ENCODE data around the gene POU4F3. TPM values are rescaled to one million over a fixed set of nuclear protein-coding genes. Genes with fewer than 3 reads are reported as not detected.

POU4F3 gene
- total RNA-seq, 4 donors from 2014 or later, result 0.30 TPM; not detected in 3

DNA sequence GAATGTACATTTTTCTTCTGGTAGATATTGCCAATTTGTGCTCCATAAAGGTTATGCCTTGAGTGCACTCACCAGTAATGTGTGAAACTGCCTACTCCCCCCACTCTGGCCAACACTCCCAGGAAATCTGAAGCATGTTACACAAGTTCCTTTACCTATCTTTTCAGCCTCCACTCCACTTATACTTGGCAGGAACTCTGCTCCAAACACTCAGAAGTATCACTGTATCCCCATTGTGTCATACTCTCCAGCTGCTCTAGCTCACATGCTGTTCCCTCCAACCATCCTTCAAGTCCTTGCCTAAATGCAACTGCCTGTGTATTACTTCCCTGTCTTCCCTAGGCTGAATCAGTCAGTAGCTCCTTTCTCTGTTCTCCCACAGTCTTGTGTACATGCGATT, 28.3 kb downstream of the POU4F3 start:
- Histone ChIP-seq H3K36me3 (no peaks in the 10 kb centered on the region), H3K4me3 (no peak overlapping the region), H3K9me3 (no peaks in the 10 kb centered on the region), H3K4me1 (no peaks in the 10 kb centered on the region), H3K27me3 (no peaks in the 10 kb centered on the region), H3K27ac (no peak overlapping the region)
- intact Hi-C loops (cut with DNase I; ENCODE audit: low total_unique reads), result no loop called here
- DNase-seq, result no peak
- no peak for TF ChIP-seq POLR2A (IDR thresholded peaks at IDR 0.05)
- TF ChIP-seq, protein P1, sequence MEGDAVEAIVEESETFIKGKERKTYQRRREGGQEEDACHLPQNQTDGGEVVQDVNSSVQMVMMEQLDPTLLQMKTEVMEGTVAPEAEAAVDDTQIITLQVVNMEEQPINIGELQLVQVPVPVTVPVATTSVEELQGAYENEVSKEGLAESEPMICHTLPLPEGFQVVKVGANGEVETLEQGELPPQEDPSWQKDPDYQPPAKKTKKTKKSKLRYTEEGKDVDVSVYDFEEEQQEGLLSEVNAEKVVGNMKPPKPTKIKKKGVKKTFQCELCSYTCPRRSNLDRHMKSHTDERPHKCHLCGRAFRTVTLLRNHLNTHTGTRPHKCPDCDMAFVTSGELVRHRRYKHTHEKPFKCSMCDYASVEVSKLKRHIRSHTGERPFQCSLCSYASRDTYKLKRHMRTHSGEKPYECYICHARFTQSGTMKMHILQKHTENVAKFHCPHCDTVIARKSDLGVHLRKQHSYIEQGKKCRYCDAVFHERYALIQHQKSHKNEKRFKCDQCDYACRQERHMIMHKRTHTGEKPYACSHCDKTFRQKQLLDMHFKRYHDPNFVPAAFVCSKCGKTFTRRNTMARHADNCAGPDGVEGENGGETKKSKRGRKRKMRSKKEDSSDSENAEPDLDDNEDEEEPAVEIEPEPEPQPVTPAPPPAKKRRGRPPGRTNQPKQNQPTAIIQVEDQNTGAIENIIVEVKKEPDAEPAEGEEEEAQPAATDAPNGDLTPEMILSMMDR (IDR thresholded peaks at IDR 0.05), result no peak

GRCh38 chr5:146368137-146368536, 29.5 kb downstream of the POU4F3 start:
- Histone ChIP-seq H3K9me3 (no peaks in the 10 kb centered on the region), H3K27ac (no peak overlapping the region), H3K27me3 (no peaks in the 10 kb centered on the region), H3K36me3 (no peaks in the 10 kb centered on the region), H3K4me1 (no peaks in the 10 kb centered on the region), H3K4me3 (no peak overlapping the region)
- intact Hi-C loops (cut with DNase I; ENCODE audit: low total_unique reads), result no loop called here
- TF ChIP-seq, protein P1 (IDR thresholded peaks at IDR 0.05), result no peak
- TF ChIP-seq POLR2A (IDR thresholded peaks at IDR 0.05), result no peak
- no peak for DNase-seq

DNA sequence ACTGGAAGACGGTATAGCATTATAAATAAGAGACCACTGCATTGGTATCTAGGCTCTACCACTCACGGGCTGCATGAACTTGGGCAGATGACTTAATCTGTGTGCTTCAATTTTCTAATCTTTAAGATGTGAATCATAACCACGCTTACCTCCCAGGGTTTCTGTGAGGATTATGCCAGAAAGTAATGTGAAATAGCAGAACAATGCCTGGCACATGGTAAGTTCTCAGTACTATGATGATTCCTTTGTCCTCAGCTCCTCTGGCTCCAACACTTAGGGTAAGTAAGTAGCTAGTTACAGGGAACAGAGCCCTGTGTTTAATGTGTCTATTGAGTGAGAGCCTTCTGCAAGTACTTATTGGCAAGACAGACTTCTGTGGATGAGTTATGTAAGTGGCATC, 31.1 kb downstream of the POU4F3 start:
- Histone ChIP-seq H3K4me3 (no peak overlapping the region), H3K27me3 (no peaks in the 10 kb centered on the region), H3K4me1 (no peaks in the 10 kb centered on the region), H3K36me3 (no peaks in the 10 kb centered on the region), H3K27ac (no peak overlapping the region), H3K9me3 (no peaks in the 10 kb centered on the region)
- TF ChIP-seq, protein P1 (IDR thresholded peaks at IDR 0.05), result no peak
- no peak for TF ChIP-seq POLR2A (IDR thresholded peaks at IDR 0.05)
- no peak for DNase-seq
- intact Hi-C loops (cut with DNase I; ENCODE audit: low total_unique reads), result no loop called here

DNA sequence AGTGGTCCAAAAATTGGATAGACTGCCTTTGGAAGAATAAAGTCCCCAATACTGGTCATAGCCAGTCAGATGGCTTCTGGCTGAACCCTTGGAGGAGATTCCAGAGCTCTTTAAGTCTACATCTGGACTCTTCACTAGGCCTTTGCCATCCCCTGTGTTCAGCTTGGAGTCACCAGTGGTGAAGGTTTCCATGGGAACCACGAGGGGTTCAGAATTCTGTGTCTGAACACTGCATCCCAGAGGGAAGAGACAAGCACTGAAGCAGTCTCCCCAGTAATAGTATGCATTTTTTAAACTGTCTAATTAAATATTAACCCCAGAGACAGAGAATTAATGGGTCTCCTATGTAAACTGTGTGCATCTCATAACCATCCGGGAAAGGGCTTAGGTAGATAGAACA, 38.2 kb downstream of the POU4F3 start:
- no peaks in the 10 kb centered on the region for H3K27me3 ChIP-seq
- intact Hi-C loops (cut with DNase I; ENCODE audit: low total_unique reads), result no loop called here

GRCh38 chr5:146378986-146379385, 40.3 kb downstream of the POU4F3 start:
- H3K27me3 ChIP-seq, result no peaks in the 10 kb centered on the region
- DNase-seq, result no peak
- TF ChIP-seq, protein P1 (IDR thresholded peaks at IDR 0.05), result no peak
- no peak for TF ChIP-seq POLR2A (IDR thresholded peaks at IDR 0.05)
- H3K4me1 ChIP-seq, result no peaks in the 10 kb centered on the region
- H3K4me3 ChIP-seq, result no peak overlapping the region
- intact Hi-C loops (cut with DNase I; ENCODE audit: low total_unique reads), result no loop called here
- H3K36me3 ChIP-seq, result no peaks in the 10 kb centered on the region
- H3K27ac ChIP-seq, result no peak overlapping the region
- no peaks in the 10 kb centered on the region for H3K9me3 ChIP-seq

More for the DNA sequence above, 38.2 kb downstream of the POU4F3 start:
- no peak for TF ChIP-seq POLR2A (IDR thresholded peaks at IDR 0.05)
- TF ChIP-seq, protein P1 (IDR thresholded peaks at IDR 0.05), result no peak
- DNase-seq, result no peak
- H3K9me3 ChIP-seq, result no peaks in the 10 kb centered on the region
- H3K27ac ChIP-seq, result no peak overlapping the region
- no peaks in the 10 kb centered on the region for H3K36me3 ChIP-seq
- no peak overlapping the region for H3K4me3 ChIP-seq
- no peaks in the 10 kb centered on the region for H3K4me1 ChIP-seq
